IPS-20b (cell line): ENCODE data around the gene PXT1.

Source experiments
- H3K27ac ChIP-seq: one replicate; pipeline ENCODE4 v1.5.1; 2013; ENCODE audit warnings: low read length
- H3K27me3 ChIP-seq: 2 replicates; pipeline ENCODE4 v1.6.1; 2013; ENCODE audit warnings: mild to moderate bottlenecking, low read length, inconsistent platforms; ENCODE audit not compliant: insufficient read depth
- H3K36me3 ChIP-seq: 2 replicates; pipeline ENCODE4 v1.6.1; 2013; ENCODE audit warnings: low read depth, mild to moderate bottlenecking, inconsistent platforms, low read length, moderate library complexity; ENCODE audit not compliant: insufficient read depth
- H3K4me1 ChIP-seq: 2 replicates; pipeline ENCODE4 v1.6.1; 2013; ENCODE audit warnings: mild to moderate bottlenecking, control low read depth, inconsistent platforms, low read length, moderate library complexity; ENCODE audit not compliant: insufficient read depth
- H3K4me3 ChIP-seq: 2 replicates; pipeline ENCODE4 v1.5.1; 2013; ENCODE audit warnings: mild to moderate bottlenecking, low read length, inconsistent platforms
- H3K9ac ChIP-seq: 2 replicates; pipeline ENCODE4 v1.6.1; 2013; ENCODE audit warnings: low read depth, mild to moderate bottlenecking, inconsistent platforms, low read length, moderate library complexity
- H3K9me3 ChIP-seq: 2 replicates; pipeline ENCODE4 v1.6.1; 2013; ENCODE audit warnings: mild to moderate bottlenecking, low read depth, low read length, inconsistent platforms; ENCODE audit not compliant: insufficient read depth

Gene PXT1

DNA sequence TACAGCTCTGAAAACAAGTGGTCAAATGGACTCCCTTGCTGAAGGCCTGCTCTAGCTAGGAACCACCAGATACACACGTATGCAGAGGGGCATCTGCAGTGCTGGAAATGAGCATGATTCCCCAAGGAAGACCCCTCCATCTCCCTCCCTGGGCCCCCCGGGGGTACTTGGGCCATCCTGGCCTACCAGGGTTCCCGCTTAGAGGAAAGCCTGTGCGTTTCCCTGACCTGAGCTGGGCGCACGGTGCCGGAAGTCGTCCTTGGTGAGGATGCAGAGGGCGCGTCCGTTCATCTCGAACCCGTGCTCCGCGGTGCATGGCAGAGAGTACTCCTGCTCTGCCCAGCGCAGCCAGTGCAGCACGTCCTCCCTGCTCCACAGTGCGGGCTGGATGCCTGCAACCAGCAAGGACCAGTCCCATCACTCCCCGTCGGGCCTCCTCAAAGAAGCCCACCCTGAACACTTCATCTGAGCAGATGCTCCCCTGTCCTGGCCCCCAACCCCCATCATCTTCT is 67.0 kb downstream of the PXT1 start:
- peaks cover 9% of the 10 kb centered on the region; the same call in 1 of the 2 replicates for H3K4me1 ChIP-seq

DNA sequence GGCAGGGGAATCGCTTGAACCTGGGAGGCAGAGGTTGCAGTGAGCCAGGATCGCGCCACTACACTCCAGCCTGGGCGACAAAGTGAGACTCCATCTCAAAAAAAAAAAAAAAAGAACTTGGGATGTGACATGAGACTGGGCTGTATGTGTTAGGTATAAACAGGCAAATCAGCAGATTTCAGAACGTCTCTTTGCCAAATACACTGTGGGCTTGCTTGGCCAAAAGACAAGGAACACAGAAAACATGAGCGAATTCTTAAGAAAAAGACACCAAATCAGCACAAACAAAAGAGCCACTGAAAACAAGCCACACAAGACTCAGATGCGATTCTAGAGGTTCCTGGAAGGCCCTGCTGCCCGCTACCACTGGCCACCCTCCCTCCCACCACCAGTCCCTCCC is 67.7 kb downstream of the PXT1 start:
- H3K4me1 ChIP-seq: peaks cover 9% of the 10 kb centered on the region; the same call in 1 of the 2 replicates
- H3K36me3 ChIP-seq: no peaks in the 10 kb centered on the region
- H3K4me3 ChIP-seq: no peak overlapping the region
- H3K27me3 ChIP-seq: no peaks in the 10 kb centered on the region
- H3K9ac ChIP-seq: no peak overlapping the region
- H3K9me3 ChIP-seq: no peaks in the 10 kb centered on the region
- H3K27ac ChIP-seq: no peak overlapping the region

More for the DNA sequence above, 67.0 kb downstream of the PXT1 start:
- no peak overlapping the region for H3K9ac ChIP-seq
- H3K4me3 ChIP-seq: no peak overlapping the region
- H3K36me3 ChIP-seq: no peaks in the 10 kb centered on the region
- no peaks in the 10 kb centered on the region for H3K27me3 ChIP-seq
- no peak overlapping the region for H3K27ac ChIP-seq
- no peaks in the 10 kb centered on the region for H3K9me3 ChIP-seq

DNA sequence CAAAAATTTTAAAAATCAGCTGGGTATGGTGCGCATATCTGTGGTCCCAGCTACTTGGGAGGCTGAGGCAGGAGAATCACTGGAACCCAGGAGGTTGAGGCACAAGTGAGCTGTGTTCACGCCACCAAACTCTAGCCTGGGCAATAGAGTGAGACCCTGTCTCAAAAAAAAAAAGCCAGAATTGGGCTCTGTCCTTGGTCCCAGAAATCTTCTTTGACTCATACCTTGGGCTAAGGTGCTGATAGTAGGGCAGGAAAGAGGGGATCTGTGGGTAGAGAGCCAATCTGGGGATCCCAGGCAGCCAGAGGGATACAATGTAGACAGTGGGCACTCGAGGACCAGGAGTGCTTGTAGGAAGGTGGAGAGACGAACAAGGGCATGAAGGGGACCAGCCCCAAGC is 68.5 kb downstream of the PXT1 start:
- Histone ChIP-seq H3K4me3 (no peak overlapping the region), H3K27me3 (no peaks in the 10 kb centered on the region), H3K27ac (no peak overlapping the region), H3K36me3 (no peaks in the 10 kb centered on the region), H3K4me1 (peaks cover 9% of the 10 kb centered on the region; the same call in 1 of the 2 replicates), H3K9me3 (no peaks in the 10 kb centered on the region), H3K9ac (no peak overlapping the region)

DNA sequence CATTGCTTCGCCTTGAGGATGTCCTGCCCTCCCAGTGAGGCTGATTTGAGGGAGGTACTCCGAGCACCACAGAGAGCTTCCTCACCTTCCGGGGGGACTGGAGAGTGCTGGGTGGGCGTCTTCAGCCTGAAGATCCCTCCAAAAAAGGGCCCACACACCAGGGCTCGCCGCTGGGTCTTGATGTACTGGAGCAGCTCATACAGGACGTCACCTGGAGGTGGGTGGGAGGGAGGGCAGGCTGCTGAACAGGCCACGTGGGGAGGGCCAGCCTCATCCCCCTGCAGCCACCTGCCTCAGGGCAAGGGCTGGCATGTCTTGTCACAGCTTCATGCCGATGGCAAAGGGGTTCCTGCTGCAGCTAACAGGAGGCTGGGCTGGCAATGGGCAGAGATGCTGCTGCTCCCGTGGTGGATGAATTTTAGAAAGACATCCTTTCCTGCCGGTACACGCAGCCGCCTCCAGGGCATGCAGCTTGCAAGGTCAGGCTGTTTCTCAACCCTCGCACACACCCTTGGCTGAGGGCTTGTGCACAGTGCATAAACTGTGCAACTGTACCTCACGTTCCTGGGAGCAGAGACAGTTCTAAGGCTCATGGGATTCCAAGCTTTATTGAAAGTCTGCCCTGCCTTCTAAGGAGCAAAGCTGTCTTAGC is 69.2 kb downstream of the PXT1 start:
- H3K9ac ChIP-seq: no peak overlapping the region
- no peaks in the 10 kb centered on the region for H3K27me3 ChIP-seq
- no peak overlapping the region for H3K27ac ChIP-seq
- H3K9me3 ChIP-seq: no peaks in the 10 kb centered on the region
- H3K4me3 ChIP-seq: no peak overlapping the region
- peaks cover 9% of the 10 kb centered on the region; the same call in 1 of the 2 replicates for H3K4me1 ChIP-seq
- H3K36me3 ChIP-seq: no peaks in the 10 kb centered on the region

DNA sequence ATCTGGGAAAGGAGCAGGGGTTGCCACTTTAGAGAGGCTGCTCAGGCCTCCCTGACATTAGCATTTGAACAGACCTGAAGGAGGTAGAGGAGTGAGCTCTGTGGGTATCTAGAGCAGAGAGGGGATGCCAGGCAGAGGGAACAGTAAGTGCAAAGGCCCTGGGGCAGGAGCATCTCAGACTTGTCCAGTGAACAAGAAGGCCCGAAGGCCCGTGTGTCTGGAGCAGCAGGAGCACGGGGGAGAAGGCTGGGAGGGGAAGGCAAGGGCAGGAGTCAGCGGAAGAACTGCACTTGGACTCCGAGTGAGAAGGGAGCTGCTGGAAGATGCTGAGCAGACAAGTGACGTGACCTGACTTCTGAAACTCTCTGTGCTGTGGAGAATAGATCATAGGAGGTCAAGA is 70.6 kb downstream of the PXT1 start:
- Histone ChIP-seq H3K4me1 (peaks cover 4% of the 10 kb centered on the region; the same call in 1 of the 2 replicates), H3K9me3 (no peaks in the 10 kb centered on the region), H3K9ac (no peak overlapping the region), H3K27me3 (no peaks in the 10 kb centered on the region), H3K27ac (no peak overlapping the region), H3K4me3 (no peak overlapping the region), H3K36me3 (no peaks in the 10 kb centered on the region)

DNA sequence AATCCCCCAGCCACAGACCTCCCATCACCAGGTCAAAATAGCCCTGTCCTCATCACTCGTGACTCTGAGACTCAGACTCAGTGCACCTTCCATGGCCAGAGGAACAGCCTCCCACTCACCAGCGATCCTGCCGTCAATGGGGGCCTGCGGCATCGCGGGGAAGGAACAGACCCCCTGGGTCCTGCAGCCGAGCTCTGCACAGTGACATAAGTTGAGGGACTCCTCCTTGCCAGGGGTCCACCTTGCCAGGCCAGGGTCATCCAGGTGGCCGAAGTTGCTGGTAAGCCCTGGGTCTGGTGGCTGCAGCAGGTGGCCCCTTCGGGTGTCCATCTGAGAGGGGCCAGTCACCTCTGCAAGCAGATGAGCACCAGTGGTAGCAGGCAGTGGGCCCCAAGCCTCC is 71.4 kb downstream of the PXT1 start:
- no peak overlapping the region for H3K27ac ChIP-seq
- no peaks in the 10 kb centered on the region for H3K9me3 ChIP-seq
- H3K4me3 ChIP-seq: no peak overlapping the region
- no peaks in the 10 kb centered on the region for H3K36me3 ChIP-seq
- no peak overlapping the region for H3K9ac ChIP-seq
- no peaks in the 10 kb centered on the region for H3K4me1 ChIP-seq
- no peaks in the 10 kb centered on the region for H3K27me3 ChIP-seq

DNA sequence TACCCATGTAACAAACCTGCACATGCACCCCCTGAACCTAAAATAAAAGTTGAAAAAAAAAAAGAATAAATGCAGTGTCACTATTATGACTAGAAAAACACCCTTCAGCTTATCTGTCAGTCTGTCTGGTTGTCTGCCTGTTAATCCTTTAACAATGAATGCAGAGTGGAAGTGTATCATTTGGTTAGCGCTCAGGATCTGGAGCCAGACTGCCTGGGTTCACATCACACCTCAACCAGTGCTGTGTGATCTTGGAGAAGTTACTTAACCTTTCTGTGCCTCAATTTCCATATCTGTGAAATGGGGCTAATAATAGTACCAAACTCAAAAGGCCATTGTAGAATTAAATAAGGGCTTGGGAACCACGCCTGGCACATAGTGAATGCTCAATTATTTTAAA is 72.0 kb downstream of the PXT1 start:
- no peak overlapping the region for H3K4me3 ChIP-seq
- H3K9me3 ChIP-seq: no peaks in the 10 kb centered on the region
- H3K27ac ChIP-seq: no peak overlapping the region
- no peaks in the 10 kb centered on the region for H3K27me3 ChIP-seq
- no peaks in the 10 kb centered on the region for H3K36me3 ChIP-seq
- H3K4me1 ChIP-seq: no peaks in the 10 kb centered on the region
- H3K9ac ChIP-seq: no peak overlapping the region

DNA sequence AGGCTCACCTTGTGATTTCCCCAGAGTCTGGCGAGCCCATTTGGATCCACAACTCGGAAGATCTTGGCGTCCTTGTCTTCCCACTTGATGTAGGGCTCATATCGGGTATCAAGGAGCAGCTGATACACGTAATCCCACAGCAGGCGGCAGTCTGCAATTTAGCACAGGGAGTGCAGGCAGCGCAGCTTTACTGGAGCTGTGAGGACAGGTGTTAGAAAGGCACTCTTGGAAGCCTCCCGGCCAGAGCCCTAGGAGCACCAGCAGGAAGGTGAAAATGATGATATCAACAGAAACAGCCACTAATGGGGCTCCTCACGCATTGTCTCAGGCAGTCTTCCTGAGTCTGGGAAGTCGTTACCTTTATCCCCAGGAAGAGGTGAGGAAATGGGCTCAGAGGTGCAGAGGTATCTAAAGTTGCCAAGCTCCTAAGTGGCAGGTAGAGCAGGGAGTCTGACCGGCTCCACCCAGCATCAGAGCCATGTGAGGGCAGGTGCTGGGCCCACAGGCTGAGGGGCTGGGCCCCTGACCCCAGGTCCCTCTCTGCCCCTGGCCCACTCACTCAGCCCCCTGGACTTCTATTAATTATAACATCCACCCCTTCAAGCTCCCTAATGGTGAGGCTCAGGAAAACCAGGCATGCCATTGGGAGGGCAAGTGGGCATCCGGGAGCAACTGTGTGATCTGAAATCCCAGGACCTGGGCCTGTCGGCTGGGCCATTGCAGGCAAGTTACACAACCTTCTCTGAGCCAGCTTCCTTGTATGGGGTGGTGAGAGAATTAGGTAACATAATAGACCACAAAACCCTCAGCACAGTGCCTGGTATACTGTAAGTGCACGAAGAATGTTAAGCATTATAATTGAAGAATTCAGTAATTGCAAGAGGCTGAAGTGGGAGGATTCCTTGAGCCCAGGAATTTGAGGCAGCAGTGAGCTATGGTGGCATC is 73.5 kb downstream of the PXT1 start:
- H3K9me3 ChIP-seq: no peaks in the 10 kb centered on the region
- H3K27me3 ChIP-seq: no peaks in the 10 kb centered on the region
- H3K9ac ChIP-seq: no peak overlapping the region
- no peaks in the 10 kb centered on the region for H3K4me1 ChIP-seq
- no peak overlapping the region for H3K27ac ChIP-seq
- no peak overlapping the region for H3K4me3 ChIP-seq
- no peaks in the 10 kb centered on the region for H3K36me3 ChIP-seq

DNA sequence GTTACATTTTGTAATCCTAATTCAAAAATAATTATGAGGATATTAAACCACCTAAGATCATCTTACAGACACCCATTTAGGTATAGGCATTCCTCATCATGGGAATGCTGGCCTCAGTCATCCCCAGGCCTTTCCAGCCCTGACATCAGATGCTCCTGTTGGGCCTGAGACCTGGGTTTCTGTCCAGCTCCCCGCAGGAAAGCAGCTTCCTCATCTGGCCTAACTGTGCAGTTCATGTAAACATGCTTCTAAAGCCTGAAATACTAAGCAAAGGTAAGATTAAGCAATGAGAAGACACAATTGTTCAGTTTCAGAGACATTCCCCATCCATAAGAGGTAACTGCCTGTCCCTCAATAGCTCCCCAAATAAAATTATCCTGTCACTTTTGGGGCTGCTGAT is 74.2 kb downstream of the PXT1 start:
- Histone ChIP-seq H3K36me3 (no peaks in the 10 kb centered on the region), H3K9me3 (no peaks in the 10 kb centered on the region), H3K27me3 (no peaks in the 10 kb centered on the region), H3K9ac (no peak overlapping the region), H3K27ac (no peak overlapping the region), H3K4me1 (no peaks in the 10 kb centered on the region), H3K4me3 (no peak overlapping the region)

DNA sequence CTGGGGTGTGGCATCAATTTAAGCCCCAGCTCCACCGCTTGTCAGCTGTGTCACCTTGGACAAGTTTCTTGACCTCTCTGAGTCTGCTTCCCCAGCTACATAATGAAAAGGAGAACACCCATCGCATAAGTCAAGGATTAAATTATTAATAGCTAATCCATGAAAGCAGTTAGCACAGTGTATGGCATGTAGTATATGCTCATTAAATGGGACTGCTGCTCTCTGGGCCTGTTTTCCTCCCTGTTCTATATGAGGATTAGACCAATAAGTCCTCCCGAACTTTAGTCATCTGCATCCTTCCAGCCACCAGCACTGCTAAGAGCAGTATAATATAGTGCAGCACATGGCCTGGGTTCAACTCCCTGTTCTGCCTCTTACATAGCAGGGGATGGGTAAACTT is 74.9 kb downstream of the PXT1 start:
- no peaks in the 10 kb centered on the region for H3K27me3 ChIP-seq
- no peaks in the 10 kb centered on the region for H3K4me1 ChIP-seq
- H3K27ac ChIP-seq: no peak overlapping the region
- no peaks in the 10 kb centered on the region for H3K9me3 ChIP-seq
- no peaks in the 10 kb centered on the region for H3K36me3 ChIP-seq
- H3K4me3 ChIP-seq: no peak overlapping the region
- no peak overlapping the region for H3K9ac ChIP-seq

DNA sequence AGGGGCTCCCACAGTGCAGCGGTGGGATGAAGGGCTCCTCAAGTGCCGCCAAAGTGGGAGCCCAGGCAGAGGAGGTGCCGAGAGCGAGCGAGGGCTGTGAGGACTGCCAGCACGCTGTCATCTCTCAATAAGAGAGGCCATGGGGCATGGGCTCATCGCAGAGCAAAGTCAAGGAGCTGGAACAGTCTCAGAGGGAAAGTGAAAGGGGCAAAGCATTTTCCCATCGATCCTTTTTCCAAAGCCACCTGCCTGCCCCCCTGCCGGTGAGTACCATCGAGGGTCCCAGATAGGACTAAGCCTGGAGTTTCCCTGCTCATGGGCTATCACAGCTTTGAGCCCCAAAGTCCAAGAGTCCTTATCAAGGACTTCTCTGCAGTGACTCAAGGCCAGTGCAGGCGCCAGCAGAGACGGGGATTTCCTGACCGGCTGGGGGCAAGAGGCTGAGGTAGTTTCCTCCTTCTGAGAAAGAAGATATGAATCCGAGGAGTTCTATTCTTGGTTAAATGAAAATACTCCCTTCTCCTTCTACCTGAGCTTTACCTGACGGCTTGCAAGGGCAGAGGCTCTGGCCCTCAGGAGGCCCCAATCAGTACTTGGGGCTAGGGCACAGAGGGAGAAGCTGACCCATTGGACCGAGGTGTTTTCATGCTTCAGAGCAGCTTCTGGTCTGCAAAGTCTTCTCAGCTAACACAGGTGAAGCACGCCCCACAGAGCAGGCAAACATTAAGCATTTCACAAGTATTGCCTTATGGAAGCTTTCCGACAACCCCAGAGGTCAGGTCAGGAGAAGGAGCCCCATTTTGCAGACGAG is 77.8 kb downstream of the PXT1 start:
- H3K4me1 ChIP-seq: no peaks in the 10 kb centered on the region
- no peaks in the 10 kb centered on the region for H3K36me3 ChIP-seq
- no peak overlapping the region for H3K9ac ChIP-seq
- H3K27me3 ChIP-seq: no peaks in the 10 kb centered on the region
- H3K4me3 ChIP-seq: no peak overlapping the region
- H3K9me3 ChIP-seq: no peaks in the 10 kb centered on the region
- H3K27ac ChIP-seq: no peak overlapping the region
